ENCODE measurements around the gene NCS1.

- TF ChIP-seq CTCF (IDR thresholded peaks at IDR 0.05; ENCODE audit: insufficient read depth, low read depth, low read length) (no peak), EZH2 (IDR thresholded peaks at IDR 0.05; ENCODE audit: insufficient read depth, low read length) (no peak)
Observed at GRCh38 chr9:130194378-130194932, 22.3 kb downstream of the NCS1 start.

Data from astrocyte (in vitro differentiated cells and primary cell).